DMS153 treated with DMSO at 0.1 percent for 48 hours (cell line): Measurements from ENCODE around the gene MYO5A.
"Not testable (repeated sequence)": the region's sequence is repeated elsewhere in the genome, so short reads cannot be mapped to it uniquely, and the experiment has no call there.

Source experiments
- DNase-seq: peaks from one replicate; lab custom pipeline; 2025; ENCODE audit not compliant: unreplicated experiment; lab: John Stamatoyannopoulos, UW

Gene MYO5A

DNA sequence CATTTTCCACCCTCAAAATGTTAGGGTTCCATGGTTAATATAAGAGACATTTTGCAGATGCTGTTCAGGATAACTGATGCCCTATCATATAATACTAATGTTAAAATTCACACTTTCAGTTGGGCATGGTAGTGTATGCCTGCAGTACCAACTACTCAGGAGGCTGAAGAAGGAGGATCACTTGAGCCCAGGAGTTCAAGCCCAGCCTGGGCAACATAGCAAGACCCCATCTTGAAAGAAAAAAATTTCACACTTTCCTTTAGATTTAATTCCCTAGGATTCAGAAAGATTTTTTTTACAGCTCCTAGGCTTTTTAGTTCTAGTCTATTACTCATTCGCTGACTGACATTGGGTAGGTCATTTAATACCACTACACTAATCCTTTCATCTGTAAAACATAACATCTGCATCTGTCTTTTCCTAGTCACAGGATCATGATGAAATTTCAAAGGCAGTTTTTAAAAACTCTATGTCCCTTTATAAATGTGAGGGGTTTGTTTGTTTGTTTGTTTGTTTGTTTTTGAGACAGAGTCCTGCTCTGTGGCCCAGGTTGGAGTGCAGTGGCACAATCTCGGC lies 103.7 kb downstream of the MYO5A start:
- DNase-seq = no peak

GRCh38 chr15:52423852-52424251 lies 104.8 kb downstream of the MYO5A start:
- DNase-seq = no peak

DNA sequence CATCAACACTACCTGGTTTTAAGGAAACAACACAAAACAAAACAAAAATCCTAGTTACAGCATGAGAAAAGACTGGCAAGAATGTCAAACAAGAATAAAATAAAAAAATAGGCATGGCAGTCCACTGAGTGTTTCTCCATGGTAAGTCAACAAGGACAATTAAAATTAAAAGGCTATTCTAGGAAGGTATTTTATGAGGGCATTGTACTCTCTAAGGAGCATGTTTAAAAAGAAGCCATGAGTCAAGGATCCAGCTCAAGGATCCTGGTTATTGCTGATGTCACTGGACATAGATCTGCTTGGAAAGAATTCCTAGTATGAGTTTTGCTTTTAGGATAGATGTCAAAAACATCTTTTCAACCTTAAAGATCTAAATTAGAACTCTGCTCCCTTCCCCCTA lies 106.7 kb downstream of the MYO5A start:
- no peak for DNase-seq

DNA sequence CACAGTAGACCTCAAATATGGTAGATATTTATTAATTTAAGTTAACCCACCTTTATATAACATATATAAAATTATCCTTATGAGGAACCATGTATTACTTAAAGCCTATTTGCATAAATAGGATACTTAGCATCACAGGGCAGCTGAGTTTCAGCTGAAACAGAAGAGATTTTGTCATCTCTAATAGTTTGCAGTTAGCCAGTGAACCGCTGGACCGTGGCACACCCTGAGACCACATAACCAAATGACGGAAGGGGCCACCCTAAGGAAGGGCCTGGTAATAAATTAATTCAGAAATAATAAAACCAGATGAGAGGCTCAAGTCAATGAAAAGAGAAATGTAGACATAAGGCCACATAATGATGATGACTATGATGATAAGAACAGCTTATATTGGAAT lies 107.7 kb downstream of the MYO5A start:
- DNase-seq = no peak

DNA sequence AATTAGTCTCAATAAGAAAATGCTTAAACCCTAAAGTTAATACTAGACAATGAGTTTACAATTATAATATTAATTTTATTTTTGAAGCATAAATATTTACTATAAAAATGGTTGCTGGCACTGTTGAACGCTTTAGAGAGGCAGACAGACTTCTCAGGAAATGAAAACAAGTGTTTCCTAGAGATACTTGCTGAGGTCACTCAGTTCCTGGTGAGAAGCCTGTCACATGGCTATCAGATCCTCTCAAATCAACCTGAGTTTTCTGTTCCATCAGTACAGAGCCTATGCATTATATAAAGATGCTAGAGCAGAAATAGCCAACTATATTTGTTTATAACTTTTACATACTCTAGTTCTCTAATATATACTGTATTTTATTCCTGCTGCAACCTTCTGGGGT lies 109.2 kb downstream of the MYO5A start:
- no peak for DNase-seq

GRCh38 chr15:52417957-52418356 lies 110.7 kb downstream of the MYO5A start:
- DNase-seq = no peak

DNA sequence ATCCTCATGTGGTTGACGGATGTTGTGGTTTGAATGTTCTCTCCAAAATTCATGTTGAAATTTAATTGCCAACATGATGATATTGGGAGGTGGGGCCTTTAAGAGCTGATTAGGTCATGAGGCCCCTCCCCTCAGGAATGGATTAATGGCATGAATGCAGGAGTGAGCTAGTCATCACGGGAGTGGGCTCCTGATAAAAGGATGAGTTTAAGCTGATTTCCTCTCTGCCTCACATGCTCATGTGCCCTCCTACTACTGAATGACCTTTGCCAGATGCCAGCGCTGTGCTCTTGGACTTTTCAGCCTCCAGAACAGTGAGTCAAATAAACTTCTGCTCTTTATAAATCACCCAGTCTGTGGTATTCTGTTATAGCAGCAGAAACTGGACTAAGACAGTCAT lies 111.2 kb downstream of the MYO5A start:
- DNase-seq = no peak

DNA sequence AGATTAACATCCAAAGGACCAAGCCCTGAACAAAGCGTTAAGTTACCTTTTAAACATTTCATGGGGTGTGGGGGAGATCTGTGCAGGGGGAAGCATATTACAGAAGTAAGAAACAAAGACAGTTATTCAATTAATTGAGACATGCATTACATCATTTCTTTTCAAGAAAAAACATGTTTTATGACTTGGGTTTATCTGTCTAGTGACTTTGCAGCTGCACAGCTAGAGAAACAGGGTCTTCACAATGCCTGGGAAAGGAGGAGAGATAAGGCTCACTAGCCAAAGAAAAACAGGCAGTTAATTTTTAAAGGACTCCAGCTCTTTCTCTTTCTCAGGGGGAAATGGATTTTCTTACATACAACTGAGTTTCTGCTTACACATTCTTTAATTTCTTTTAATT lies 112.1 kb downstream of the MYO5A start:
- not testable (repeated sequence) for DNase-seq

DNA sequence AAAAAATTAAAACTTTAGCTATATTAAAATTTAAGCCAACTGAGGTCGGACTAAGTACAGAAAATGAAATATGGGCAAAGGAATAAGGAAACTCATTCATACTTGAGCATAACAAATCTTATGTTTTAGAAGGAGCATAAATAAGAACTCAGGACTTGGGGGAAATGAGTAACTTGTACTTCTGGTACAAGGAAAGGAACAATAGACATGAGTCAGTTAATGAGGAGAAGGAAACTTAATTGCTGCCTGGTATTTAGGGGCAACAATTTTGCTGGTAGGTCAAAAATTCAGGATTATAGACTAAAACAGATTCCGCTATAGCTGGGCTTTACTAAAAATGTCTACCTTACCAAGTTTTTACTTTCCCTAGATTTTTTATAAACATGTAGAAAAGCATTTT lies 113.1 kb downstream of the MYO5A start:
- DNase-seq = no peak

GRCh38 chr15:52414936-52415335 lies 113.7 kb downstream of the MYO5A start:
- DNase-seq = no peak

- DNase-seq = no peak
Observed at GRCh38 chr15:52408823-52409222, 119.9 kb downstream of the MYO5A start.

GRCh38 chr15:52407374-52407773 lies 121.3 kb downstream of the MYO5A start:
- no peak for DNase-seq

DNA sequence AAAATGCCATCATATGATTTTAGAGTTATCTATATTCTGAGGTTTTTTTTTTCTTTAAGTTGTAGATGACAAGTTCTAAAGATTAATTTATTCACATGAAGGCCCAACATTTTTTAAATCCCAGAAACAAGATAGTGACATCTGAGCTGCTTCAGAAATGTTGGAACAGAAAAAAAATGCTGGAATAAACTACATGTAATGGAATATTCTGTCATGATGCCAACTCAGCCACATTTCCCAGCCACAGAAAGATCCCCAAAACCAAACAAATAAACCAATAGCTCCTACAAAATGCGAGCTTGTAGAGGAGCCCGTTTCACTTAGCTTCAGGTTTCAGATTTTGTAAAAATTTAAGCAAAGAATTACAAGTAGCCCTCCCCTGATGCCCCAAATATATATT lies 122.1 kb downstream of the MYO5A start:
- no peak for DNase-seq

GRCh38 chr15:52405856-52406255 lies 122.8 kb downstream of the MYO5A start:
- DNase-seq = no peak

- DNase-seq = no peak
Observed at GRCh38 chr15:52397118-52397517, 131.6 kb downstream of the MYO5A start.

DNA sequence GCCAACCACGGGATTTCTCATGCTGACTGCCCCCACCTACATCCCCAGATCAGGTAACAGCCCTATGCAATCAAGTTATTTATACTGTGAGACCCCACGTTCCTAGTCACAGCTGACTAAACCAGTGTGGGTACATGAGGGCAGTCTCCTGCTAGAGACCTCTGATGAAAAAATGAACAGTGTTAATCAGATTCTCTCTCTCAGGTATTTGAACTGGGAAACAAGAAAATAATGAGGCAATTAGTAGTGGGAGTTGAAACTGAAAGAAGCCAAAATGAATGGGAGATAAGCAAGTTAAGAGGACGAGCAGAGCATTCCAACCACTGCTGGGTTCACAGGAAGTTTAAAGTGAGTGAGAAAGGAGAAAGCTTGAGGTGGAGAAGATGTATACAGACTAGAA lies 134.6 kb downstream of the MYO5A start:
- no peak for DNase-seq

GRCh38 chr15:52392008-52392687 lies 136.5 kb downstream of the MYO5A start:
- DNase-seq = no peak

GRCh38 chr15:52391069-52391468 lies 137.6 kb downstream of the MYO5A start:
- DNase-seq = no peak

- no peak for DNase-seq
Observed at GRCh38 chr15:52385670-52386069, 143.0 kb downstream of the MYO5A start.

- no peak for DNase-seq
Observed at GRCh38 chr15:52383100-52383588, 145.5 kb downstream of the MYO5A start.

GRCh38 chr15:52382647-52383046 lies 146.0 kb downstream of the MYO5A start:
- no peak for DNase-seq

DNA sequence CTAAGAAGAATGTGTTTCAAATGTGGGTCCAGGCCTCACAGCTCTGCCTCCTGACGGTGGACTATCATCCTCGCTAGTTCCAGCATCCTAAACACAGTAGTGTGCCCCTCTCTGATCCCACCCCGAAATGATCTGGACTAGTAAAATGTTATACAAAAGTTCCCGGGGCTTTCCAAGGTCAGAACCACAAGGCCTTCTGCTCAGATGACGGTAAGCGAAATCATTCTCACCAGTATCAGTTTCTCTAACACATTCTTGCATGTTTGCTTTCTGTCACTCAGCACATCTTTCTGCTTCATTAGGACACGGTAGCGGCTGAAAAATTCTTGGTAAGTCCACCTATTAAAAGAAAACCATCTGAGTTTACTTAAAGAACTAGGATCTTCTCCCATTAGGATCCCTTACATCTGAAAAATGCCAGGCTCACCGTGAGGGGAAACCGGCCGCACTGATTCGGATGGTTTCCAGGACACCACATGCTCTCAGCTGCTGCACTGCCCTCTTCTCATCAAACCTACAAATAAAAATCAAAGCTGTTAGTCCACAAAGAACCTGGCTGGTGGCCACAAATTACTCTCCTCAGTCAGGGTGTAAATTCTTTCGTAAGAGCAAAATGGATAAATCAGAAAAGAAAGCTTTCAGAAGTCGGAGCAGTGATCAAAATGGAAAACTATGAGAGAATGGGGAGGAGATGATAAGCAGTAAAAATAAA lies 149.1 kb downstream of the MYO5A start:
- DNase-seq = no peak
